ENCODE results near the gene ASTN2.

The ASTN2 gene

GRCh38 chr9:116543731-116544400 lies 871.0 kb downstream of the ASTN2 start:
- no peak for DNase-seq

DNA sequence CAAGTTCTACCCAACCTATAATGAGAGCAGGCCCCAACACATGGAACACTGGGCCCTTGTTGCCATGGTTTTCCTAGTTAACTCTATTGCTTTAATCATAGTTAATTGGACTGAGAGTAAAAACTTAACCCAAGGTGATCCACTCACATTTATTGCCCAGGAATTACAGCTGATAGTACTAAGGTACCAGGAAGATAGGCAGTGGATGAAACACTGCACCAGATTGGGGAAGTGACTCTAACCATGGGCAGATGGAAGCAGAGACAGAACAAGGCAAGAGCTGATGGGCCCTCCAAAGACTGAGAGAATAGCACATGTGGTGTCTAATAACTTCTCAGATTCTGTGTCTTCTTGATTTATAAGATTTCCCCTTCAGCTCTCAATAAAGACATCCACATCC lies 873.5 kb downstream of the ASTN2 start:
- no peak for DNase-seq

DNA sequence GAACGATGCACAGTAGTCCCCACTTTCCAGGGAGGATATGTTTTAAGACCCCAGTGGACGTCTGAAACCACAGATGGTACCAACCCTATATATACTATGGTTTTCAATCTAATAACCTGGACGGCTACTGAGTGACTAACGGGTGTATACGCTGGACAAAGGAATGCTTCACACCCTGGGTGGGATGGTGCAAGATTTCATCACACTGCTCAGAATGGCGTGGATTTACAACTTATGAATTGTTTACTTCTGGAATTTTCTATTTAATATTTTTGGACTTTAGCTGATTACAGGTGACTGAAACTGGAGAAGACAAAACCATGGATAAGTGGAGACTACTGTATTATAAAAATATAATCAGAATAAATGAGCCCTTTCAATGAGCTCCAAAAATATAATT lies 875.3 kb downstream of the ASTN2 start:
- no peak for DNase-seq

GRCh38 chr9:116525611-116526010 lies 889.2 kb downstream of the ASTN2 start:
- DNase-seq, result no peak

DNA sequence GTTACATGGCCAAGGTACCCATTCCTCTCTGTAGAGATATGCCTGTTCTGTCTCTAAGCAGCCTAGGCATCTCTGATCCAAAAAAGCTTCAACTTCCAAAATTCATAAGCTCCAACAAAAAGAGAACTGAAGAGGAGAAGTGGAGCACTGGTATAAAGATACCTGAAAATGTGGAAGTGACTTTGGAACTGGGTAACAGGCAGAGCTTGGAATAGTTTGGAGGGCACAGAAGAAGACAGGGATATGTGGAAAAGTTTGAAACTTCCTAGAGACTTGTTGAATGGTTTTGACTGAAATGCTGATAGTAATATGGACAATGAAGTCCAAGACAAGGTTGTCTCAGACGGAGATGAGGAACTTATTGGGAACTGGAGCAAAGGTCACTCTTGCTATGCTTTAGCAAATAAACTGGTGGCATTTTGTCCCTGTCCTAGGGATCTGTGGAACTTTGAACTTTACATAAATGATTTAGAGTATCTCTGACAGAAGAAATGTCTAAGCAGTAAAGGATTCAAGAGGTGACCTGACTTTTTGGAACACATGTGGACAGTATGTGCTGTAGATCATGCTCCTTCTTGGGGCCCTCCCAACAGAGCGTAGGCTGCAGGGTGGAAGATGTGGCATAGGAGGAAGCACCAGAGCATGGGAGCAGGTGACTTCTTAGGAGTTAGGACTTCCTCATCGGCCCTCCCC lies 889.9 kb downstream of the ASTN2 start:
- DNase-seq, result no peak

GRCh38 chr9:116520218-116520617 lies 894.6 kb downstream of the ASTN2 start:
- no peak for DNase-seq

GRCh38 chr9:116516456-116516855 lies 898.4 kb downstream of the ASTN2 start:
- no peak for DNase-seq

DNA sequence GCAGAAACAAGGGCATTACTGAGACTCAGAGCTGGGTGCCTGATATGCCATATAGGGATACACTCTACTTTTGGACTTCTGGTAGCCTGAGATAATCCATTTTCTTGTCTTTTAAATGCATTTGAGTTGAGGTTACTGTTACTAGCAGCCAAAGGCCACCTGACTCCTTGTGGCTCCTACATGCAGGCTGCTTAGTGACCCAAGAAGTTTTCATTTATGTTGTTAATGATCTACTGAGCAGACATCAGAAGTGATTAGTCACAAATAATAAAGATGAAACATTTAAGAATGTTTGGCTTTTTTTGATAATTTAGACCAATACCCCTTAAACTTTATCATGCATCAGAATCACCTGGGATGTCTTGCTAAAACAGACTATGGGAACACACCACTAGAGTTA lies 899.3 kb downstream of the ASTN2 start:
- no peak for DNase-seq

GRCh38 chr9:116506685-116507084 lies 908.2 kb downstream of the ASTN2 start:
- DNase-seq, result no peak

GRCh38 chr9:116504893-116505480 lies 909.9 kb downstream of the ASTN2 start:
- no peak for DNase-seq

- no peak for DNase-seq
Measured at GRCh38 chr9:116504081-116504480, 910.8 kb downstream of the ASTN2 start.

- no peak for DNase-seq
Measured at GRCh38 chr9:116502746-116503145, 912.1 kb downstream of the ASTN2 start.

DNA sequence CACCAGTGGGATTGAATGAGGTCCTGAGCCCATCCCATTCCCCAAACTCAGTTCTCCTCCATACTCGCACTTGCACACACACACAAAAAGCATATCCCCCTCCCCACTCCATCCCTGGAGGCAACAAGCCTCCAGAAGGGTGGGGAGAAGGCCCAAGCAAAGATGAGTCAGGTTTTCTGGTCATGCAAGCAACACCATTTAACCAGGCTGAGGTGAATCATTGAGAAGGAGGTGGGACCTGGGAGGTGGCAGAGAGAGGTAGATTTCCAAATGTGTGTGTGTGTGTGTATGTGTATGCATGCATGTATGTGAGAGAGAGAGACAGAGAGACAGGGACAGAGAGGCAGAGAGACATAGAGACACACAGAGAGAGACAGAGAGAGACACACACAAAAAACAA lies 913.0 kb downstream of the ASTN2 start:
- DNase-seq, result no peak

DNA sequence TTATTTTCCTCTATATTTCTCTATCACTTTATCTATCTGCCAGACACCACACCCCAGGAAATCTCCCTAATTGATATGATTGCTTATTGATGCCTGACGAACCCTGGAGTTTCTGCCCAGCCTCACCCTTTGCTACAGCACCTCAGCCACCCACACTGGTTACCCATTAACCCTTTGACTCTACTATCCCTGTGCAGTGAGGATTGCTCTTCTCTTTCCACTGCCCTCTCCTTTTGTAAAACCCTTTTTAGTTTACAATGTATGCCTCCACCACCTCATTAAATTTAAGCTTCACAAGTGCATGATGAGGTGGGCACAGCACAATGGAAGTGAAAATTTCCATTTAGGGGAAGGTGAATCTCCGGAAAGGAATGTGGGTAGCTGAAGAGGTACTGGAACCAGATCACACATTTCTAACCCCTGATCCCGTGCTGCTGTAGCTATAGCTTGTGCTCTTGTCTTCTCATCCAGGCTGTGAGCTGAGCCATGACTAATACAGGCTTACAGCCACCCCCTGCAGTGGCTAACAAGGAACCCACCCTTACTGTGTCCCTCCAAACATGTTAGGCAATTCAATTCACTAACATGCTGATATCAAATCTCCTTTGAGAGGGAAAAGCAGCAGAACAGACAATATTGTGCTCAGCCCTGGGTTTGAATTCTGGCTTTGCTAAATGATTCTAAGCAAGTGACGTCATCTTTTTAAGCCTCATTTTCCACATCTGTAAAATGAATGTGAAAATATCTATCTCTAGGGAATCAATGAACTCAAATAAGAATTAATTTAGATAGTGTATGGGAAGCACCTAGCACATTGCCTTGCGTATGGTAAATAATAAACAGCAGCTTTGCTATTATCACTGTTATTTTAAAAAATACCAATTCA lies 914.6 kb downstream of the ASTN2 start:
- no peak for DNase-seq

DNA sequence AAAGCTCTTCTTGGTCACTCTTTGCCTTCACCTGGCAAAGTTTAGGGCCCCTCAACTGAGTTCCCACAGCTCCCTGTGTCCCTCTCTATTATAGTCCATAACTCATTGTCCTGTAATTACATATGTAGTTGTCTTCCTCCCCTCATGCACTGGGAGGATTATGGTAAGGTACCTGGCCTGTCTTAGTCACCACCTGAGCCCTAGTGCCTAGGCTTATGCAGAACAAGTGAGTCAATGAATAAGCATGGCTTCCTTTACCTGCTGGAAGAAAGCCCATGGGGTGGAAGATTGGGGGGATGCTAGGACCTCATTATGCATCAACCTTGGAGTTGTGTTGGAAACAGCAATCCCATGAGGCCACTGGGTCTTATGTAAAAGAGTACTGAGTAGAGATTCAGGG lies 915.4 kb downstream of the ASTN2 start:
- DNase-seq, result no peak

DNA sequence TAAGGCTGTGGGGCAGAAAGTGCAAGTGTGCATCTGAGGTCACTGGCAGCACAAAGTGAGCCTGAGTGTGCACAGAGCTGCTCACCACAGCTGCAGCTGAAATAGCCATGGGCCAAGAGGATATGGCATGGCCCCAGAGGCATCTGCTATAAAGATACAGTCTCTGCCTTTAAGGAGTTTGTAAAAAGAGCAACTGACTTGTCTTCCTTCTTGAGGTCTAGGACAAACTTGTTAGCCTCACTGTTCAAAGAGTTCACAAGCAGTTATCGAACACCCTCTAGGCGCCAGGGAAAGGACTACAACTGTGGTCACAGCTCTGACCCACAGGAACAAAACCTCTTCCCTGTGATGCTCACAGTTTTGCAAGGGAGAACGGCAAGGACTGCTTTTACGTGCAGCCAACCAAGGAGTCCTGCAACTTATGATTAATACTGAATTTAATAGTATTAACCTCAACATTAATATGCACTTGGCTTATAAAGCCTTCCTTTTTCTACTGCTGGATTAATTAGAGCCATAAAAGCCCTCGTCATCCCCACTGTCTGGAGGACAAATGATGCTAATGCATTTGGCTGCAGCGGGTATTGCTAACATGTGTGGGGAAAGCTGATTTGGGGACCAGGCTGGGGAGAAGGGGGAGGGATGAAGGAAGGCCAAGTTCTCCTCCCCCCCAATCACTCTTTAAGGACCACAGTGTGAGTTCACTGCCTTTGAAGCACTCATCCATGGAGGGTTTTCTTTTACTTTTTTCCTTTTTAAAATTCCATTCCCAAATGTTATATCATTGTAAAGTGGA lies 917.6 kb downstream of the ASTN2 start:
- DNase-seq, result no peak

- no peak for DNase-seq
Measured at GRCh38 chr9:116496167-116496566, 918.7 kb downstream of the ASTN2 start.

DNA sequence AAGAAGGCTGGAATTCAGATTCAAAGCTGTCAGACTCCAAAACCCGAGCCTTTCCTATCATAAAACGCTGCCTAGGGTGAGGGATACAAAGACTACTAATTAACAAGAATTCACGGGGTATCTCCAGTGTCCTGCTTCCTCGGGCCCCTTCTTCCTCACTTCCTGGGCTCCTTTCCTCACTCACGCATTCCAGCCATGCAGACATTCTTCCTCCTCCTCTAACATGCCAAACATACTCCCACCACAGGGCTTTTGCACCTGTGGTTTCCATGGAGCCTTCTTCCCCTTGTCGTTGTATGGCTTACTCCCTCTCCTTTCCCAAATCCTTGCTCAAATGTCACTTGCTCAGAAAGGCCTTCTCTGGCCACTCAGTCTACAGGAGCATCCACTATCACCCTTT lies 919.1 kb downstream of the ASTN2 start:
- no peak for DNase-seq

- no peak for DNase-seq
Measured at GRCh38 chr9:116494815-116495634, 919.8 kb downstream of the ASTN2 start.

GRCh38 chr9:116493183-116493860 lies 921.5 kb downstream of the ASTN2 start:
- no peak for DNase-seq

- DNase-seq, result no peak
Measured at GRCh38 chr9:116491659-116492058, 923.2 kb downstream of the ASTN2 start.

All from NCI-H1694 treated with DMSO at 0.1 percent for 48 hours (cell line).